GM19395 (cell line): ENCODE data around the gene MTRR.

Experiments used
- ATAC-seq: cut with Tn5 transposase; IDR thresholded peaks from one replicate; pipeline ENCODE4 v1.9.1; 2021; ENCODE audit warnings: mild to moderate bottlenecking, moderate library complexity; ENCODE audit not compliant: unreplicated experiment

Gene MTRR

DNA sequence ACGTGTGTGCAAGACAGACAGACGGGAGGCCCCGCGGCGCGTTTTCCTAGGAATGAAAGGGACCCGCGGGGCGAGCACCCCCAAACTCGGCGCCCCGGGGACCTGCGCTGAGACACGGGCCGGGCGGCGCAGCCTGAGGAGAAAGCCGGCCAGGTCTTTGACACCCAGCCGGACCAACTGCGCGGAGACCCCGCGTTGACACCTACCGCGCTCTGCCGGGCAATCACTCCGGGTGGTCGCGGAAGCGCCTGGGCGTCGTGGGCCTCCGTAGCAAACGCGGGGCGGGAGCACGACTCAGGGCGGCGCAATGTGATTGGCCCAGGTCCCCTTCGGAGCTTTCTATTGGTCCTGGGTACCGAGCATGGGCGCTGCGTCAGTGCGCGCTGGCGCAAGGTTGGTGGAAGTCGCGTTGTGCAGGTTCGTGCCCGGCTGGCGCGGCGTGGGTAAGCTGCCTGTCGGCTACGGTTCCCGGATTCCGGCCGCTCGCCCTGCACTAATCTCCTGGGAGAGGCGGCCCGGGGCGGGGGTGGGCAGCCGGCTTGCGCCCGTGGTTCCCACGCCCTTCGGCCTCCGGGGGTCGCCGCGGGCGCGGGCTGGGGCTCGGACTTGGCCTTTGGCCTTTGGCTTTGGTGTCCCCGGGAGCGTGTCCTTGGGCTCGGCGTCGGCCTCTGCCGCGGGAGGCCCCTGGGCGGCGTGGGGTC lies at the start of gene MTRR, which contains the start of gene FASTKD3:
Gene MTRR, plus strand, starts transcription at position 376 of the 701 bp plus-strand sequence. CDS start 1,647 bp downstream, outside the sequence.
Gene FASTKD3, minus strand, starts transcription at position 259 of the 701 bp plus-strand sequence. CDS start 948 bp downstream, outside the sequence.
- peak; percentile 96 for ATAC-seq

DNA sequence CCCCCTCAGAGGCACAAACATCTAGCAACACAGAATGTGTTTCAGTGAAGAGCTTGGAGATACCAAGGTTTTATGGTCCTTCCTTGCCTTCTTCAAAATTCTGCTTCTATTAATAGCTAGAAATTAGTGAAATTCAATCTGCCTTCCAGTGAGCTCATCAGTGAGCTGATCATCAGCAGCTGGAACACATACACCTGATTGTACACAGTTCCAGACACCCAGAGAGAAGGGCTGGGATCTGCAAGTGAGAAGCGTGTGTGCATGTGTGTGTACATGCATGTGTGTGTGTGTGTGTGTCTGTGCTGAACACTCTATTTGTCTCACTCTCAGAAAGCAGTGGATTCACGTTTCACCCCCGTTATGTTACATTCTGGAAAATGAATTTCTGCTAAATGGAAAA lies 46.5 kb upstream of the MTRR start:
- no peak for ATAC-seq

DNA sequence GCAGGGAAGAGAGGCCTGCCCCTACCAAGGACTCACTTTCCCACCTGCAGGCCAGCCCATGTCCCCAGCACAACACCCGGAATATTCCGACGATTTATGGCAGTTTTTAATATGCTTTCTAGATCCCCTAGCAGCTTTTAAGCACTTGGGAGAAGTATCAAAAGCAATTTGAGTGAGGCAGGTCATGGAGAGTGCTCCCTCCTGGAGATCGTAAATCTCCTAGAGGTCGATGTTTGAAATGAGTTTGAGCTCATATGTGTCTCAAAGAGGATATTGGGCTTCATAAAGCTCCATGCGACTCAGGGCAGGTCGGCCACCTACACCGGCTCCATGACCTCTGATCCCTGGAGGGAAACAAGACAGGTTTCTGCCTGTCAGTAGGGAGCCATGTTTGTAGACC lies 45.4 kb upstream of the MTRR start:
- no peak for ATAC-seq

DNA sequence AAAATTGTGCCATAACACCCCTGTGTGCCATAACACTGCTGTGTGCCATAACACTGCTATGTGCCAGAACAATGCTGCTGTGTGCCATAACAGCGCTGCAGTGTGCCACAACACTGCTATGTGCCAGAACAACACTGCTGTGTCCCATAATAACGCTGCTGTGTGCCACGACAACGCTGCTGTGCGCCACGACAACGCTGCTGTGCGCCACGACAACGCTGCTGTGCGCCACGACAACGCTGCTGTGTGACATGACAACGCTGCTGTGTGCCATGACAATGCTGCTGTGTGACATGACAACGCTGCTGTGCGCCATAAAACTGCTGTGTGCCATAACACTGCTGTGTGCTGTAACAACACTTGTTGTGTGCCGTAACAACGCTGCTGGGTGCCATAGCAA lies 44.0 kb upstream of the MTRR start:
- no peak for ATAC-seq

DNA sequence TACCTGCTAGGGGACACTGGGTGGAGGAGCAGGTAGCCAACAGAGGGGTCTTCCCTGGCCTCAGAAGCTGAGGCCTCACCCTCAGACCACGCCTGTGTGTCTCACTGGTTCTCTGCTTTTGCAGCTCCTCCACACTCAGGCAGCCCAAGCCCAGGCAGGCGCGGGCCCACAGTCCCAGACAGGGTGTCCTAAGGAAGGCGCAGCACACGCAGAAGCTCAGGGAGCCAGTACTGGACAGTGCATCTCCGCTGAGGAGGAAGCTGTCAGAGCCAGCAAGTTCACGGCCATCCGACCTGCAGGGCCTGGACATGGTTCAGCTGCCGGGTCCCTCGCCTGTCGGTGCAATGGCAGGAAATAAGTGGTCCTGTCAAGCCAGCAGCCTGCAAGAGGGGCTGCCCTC lies 43.3 kb upstream of the MTRR start:
- ATAC-seq: no peak

DNA sequence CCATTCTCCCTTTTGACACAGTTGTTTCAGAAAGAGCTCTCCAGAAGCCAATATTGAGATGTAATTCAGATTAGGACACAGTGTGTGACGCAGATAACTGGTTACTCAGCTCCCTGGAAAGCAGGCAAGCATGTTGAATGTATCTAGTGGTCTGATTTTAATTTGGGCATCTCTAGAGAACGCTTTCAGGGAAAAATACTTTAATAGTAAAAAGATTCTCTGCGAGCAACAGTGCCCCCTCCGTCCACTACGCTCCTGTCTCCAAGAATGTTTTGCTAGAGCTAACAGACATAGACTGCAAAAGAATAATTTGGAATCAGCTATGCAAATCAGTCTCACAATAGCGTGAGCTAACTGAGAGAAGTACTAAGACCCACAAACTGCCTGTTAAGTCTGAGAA lies 41.3 kb upstream of the MTRR start:
- ATAC-seq: no peak

DNA sequence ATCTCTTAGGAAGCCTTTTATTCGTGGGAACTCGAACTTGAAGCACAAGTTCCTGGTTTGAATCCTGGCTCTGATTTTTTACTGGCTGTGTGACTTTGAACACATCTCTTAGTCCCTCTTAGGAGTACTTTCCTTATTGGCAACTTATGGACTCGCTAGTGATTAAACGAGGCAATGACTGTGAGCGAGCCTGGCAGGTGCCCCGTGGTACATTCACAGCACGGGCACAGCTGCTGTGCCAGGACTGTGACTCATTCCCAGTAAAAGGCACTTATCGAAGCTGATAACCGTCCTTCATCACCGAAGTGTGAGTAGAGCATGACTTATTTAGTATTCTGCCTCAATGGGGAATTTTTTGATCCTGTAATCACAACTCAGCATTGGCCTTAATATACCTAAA lies 40.7 kb upstream of the MTRR start:
- ATAC-seq: no peak

DNA sequence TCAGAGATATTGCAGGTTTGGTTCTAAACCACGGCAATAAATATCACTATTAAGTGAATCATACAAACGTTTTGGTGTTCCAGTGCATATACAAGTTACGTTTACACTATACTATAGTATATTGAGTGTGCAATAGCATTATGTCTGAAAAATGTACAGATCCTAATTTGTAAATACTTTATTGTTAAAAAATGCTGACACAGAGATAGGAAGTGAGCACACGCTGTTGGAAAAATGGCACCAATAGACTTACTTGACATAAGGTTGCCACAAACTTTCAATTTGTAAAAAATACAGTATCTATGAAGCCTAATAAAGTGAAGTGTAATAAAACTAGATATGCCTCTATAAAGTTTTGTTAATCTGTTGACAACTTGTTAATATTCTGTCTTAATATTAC lies 34.0 kb upstream of the MTRR start:
- ATAC-seq: no peak

DNA sequence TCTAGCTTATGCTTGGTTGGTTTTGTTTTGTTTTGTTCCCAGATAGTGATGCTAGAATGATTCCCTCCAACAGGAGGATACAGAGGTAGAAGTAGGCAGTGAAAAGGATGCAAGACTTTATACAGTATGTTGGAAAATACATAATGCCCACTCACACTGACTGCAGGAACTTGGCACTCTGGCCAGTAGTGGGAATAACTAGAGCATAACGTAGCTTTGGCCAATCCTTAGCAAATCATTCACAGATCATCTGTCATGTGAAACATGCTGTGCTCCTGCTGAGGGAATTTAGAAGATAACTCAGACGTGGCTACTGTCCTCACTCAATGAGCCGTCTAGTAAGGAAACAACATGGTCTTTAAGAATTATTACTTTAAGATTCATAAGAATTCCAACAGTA lies 31.5 kb upstream of the MTRR start:
- ATAC-seq: no peak

DNA sequence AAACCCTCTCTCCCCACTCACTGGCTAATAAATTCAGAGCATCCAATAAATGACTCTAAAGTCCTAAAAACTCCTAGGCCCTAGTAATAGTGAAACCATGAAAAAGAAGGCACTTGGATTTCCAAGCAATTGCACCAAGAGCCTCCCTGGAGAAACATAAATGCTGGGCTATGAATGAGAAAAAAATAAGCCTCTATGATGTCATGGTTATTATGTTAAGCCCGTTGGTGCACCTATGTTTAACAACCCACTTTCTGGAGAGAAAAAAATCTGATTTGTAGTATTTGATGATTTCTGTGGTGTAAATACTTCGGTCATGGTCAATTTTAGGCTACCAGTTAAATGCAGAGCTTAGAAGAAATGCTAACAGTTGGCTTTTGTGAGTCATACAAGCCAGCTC lies 26.4 kb upstream of the MTRR start:
- no peak for ATAC-seq

DNA sequence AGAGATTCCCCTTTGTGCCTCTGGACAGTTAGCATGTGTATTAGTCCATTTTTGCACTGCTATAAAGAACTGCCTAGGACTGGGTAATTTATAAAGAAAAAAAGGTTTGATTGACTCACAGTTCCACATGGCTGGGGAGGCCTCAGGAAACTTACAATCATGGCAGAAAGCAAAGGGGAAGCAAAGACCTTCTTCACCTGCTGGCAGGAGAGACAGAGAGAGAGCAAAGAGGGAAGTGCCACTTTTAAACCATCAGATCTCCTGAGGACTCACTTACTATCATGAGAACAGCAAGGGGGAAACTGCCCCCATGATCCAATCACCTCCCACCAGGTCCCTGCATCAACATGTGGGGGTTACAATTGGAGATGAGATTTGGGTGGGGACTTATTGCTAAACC lies 24.0 kb upstream of the MTRR start:
- ATAC-seq: no peak

DNA sequence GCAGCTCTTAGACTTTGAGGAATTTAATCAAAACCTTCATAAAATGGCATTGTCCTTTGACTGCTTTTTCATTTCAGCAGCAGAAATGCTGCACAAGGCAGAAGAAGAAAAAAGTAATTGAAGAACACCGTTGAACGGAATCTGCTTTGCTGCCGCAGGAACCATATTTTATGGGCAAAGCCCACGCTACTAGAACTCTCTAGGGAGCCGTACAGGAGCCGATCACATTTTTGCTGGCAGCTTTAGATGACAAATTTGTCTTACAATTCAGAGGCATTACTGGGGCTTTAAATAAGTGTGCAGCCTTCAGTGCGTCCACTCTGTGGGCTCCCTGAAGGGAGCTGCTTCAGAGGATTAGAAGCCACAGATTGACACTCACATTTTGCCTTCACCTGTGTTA lies 23.4 kb upstream of the MTRR start:
- no peak for ATAC-seq

DNA sequence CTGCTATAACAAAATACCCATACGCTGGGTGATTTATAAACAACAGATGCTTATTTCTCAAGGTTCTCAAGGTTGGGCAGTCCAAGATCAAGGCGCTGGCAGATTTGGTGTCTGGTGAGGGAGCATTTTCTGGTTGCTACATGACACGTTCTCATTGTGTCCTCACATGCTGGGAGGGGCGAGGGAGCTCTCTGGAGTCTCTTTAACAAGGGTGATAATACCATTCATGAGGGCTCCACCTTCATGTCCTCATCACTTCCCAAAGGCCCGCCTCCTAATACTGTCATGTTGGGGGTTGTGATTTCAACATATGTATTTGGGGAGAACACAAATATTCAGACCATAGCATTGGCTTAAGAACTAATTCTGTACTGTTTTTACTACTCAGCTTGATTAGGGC lies 22.6 kb upstream of the MTRR start:
- ATAC-seq: no peak

DNA sequence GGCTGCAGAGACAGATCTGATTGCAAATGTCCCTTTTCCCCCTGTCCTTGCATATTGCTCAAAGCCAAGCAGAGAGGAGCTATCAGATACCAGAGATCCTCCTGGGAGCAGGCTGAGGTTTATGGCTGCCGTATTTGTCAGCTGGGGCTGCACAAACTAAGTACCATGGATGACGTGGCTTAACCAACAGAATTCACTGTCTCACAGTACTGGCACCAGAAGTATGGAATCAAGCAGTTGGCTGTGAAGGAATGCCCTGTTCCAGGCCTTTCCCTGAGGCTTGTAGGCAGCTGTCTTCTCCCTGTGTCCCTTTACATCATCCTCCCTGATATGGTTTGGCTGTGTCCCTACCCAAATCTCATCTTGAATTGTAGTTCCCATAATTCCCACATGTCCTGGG lies 20.7 kb upstream of the MTRR start:
- no peak for ATAC-seq

DNA sequence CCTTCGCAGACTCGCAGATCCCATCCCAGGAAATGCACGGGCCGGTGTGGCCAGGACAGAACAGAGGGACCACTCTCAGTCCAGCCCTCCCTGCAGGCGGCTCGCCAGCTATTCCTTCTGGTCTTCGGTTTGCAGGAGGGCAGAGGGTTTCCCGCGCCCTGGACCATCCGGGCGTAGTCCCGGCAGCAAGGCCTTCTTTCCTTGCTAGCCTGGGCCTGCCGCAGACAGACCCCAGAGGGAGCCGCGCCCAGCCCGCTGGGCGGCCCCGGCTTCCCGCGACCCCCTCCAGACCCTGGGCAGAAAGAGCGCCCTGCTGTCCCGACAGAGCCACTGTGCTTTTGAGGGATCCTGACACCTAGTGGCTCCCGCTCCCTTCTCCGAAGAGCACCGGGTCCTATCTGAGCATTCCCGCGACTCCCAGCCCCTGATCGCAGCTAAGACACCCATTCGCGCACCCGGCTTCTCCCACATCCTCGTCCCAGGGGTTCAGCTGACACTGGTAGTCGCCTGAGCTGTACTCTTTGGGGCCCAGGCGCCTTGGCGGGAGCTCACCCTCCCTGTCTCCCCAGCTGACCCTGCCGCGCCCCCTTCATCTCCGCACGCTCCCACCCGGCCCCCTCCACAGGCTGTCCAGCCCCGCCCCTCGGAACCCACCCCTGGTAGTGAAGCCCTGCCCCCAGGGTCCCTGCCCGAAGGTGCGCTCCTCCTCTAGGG lies 19.1 kb upstream of the MTRR start:
- ATAC-seq: no peak

DNA sequence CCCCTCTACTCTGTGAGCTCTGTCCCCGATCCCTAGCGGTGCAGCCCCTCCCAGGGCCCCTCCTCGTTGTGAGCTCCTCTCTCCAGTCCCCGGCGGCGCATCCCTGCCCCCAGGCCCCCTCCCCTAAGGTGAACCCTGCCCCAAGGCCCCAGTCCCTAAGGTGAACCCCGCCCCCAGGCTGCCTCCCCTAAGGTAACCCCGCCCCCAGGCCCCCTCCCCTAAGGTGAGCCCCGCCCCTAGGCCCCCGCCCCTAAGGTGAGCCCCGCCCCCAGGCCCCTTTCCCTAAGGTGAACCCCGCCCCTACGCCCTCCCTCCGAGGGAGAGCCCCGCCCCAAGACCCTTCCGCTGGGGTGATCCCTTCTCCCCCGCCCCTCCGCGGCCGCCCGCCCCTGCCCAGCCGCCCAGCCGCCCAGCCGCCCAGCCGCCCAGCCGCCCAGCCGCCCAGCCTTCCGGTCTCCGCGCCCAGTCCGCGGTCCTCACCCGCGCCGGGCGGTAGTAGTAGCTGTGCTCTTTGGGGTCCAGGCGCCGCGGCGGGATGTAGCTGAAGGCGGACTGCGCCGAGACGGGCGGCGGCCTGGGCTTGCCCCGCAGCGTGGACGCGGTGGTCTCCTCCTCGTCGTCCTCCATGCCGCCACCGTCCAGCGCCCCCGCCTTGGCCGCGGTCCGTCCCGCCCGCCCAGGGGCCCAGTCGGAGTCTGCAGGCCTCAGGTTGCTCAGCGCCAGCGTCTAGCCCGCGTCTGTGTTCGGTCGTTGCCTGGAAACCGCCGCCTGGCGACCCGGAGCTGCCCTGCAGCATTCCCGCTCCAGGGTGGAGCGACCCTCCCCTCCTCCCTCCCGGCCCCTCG lies 18.3 kb upstream of the MTRR start, which contains the start of gene CFAP90:
Gene CFAP90, minus strand, starts transcription at position 739 of the 845 bp plus-strand sequence. Its CDS starts 112 bp downstream, at position 627.
- ATAC-seq: no peak

DNA sequence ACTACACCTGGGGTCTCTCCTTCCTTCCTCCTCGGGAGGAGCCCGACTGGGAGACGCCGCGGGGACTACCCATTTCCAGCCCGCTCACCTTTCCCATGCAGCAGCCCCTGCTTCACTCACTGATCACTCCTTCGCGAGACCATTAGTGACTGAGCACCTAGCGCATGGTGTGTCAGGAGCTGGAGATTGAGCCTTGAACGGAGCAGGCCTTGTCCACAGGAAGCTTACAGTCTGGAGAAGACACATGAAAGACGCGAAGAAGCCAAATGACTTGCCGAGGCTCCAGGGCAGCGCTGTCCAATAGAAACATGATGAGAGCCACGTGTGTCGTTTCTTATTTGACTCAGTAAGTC lies 17.7 kb upstream of the MTRR start:
- ATAC-seq: no peak

DNA sequence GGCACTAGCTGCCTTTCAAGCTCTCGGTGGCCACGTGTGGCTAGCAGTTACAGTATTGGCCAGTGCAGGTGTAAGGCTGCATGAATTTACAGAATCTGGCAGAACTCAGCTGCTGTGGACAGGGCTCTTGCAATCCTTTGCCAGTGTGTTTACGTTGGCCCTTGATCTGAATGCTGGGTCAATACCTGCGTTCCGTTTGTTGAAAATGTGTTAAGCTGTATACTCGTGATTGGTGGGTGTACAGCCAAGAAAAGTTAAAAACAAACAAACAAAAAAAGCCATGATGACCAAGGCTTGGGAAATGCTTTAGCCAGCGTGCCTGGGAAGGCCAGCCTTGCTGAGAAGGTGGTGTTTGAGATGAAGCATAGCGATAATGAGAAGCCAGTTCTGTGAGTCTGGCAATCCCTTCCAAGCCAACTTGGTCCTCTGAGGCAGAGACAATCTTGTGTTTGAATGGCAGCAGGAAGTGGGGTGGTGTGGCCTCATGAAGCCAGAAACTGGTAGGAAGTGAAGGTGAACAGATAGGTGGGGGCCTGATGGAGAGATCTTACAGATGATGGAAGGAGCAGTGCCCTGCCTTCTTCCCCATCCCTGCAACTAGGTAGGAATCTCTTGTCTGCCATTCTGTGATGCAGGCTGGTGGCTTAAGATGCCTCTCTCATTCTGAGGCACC lies 17.2 kb upstream of the MTRR start:
- ATAC-seq: no peak

DNA sequence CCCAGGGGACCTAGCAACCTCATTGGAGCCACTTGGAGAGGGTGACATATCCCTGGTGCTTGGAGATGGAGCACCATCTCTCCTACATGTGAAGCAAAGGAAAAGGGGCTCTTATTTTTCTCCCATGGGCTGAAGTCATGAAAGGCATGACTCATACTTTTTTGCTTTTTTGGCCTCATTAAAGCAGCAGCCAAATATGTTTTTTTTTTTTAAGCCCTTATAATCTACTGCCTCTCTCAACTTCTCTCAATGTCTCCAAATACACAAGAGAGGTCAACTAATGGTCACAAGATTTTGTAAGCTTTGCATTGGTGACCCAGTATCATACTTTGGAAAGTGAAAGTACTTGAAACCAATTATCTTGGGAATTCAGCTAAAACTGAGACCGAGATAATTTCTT lies 16.4 kb upstream of the MTRR start:
- ATAC-seq: no peak

DNA sequence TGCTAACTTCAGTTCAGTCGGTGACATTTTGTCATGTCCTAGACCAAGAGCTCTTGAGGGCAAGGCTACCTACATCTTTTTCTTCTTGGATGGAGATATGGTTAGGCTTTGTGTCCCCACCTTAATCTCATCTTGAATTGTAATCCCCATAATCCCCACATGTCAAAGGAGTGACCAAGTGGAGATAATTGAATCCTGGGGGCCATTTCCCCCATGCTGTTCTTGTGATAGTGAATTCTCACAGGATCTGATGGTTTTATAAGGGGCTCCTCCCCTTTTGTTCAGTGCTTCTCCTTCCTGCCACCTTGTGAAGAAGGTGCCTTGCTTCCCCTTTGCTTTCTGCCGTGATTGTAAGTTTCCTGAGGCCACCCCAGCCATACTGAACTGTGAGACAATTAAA lies 16.0 kb upstream of the MTRR start:
- ATAC-seq: no peak

DNA sequence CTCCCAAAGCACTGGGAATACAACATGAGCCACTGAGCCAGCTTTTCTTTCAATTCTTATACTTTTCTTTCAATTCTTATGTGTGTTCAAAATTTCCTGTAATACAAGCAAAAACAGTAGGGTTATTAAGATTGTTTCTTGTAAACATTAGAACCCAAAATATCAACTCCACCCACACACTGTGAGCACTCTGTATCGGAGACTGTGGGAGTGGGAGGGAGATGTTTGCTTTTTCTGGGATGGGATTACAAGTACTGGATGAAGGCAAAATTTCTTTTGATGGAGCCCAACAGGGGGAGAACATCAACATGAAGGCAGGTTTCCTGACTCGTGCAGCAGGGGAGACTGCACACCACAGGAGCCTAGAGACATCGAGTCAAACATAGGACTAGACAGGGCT lies 13.3 kb upstream of the MTRR start:
- no peak for ATAC-seq
